IMR-90 (cell line): ENCODE data around the gene SAXO1. TPM values are rescaled to one million over a fixed set of nuclear protein-coding genes. Genes with fewer than 3 reads are reported as not detected.

Source experiments
- ATAC-seq: fragments of 200-7000 bp; cut with Tn5 transposase; 2 replicates; pipeline ENCODE4 v1.9.1; 2020; ENCODE audit warnings: low read depth, mild to moderate bottlenecking, moderate library complexity
- BruUV-seq: library from RNA; stranded (reverse); fragments of 400-500 nt; replicated peaks from 2 replicates; lab custom pipeline; 2021; lab: Mats Ljungman, UMichigan
- CTCF ChIA-PET: fragments of 300-600 bp; formaldehyde crosslinking; extraction: SDS; loops from one replicate; lab custom pipeline; 2021; ENCODE audit warnings: antibody characterized with exemption; lab: Yijun Ruan, JAX
- POLR2A ChIA-PET: fragments of 300-600 bp; sonication (Branson Sonifier 250); formaldehyde crosslinking; loops from one replicate; lab custom pipeline; 2022; ENCODE audit warnings: antibody characterized with exemption; ENCODE audit not compliant: unreplicated experiment; lab: Charles Lee
- DNase-seq: peaks from one replicate; pipeline ENCODE4 v3.0.0; 2013
- H2AFZ ChIP-seq: replicated peaks from 2 replicates; pipeline ENCODE3; 2013; ENCODE audit warnings: low read length, mild to moderate bottlenecking; ENCODE audit not compliant: poor library complexity
- H2AK5ac ChIP-seq: 2 replicates; pipeline ENCODE4 v1.6.1; 2013; ENCODE audit warnings: low read depth, low read length, inconsistent platforms
- H2AK9ac ChIP-seq: replicated peaks from 2 replicates; pipeline ENCODE3; 2013; ENCODE audit warnings: mild to moderate bottlenecking, low read depth, low read length, moderate library complexity; ENCODE audit not compliant: poor library complexity
- H2BK120ac ChIP-seq: 2 replicates; pipeline ENCODE4 v1.6.1; 2013; ENCODE audit warnings: low read depth, low read length, inconsistent platforms
- H2BK15ac ChIP-seq: 3 replicates; pipeline ENCODE4 v1.6.1; 2013; ENCODE audit warnings: low read depth, low read length, inconsistent platforms
- H2BK20ac ChIP-seq: 2 replicates; pipeline ENCODE4 v1.6.1; 2013; ENCODE audit warnings: low read depth, mild to moderate bottlenecking, inconsistent platforms, low read length, moderate library complexity
- H2BK5ac ChIP-seq: 2 replicates; pipeline ENCODE4 v1.6.1; 2013; ENCODE audit warnings: mild to moderate bottlenecking, low read depth, low read length, inconsistent platforms; ENCODE audit not compliant: poor library complexity, severe bottlenecking
- H3K14ac ChIP-seq: replicated peaks from 2 replicates; pipeline ENCODE4 v1.6.1; 2013; ENCODE audit warnings: low read depth, low read length, inconsistent platforms
- H3K18ac ChIP-seq: 2 replicates; pipeline ENCODE4 v1.6.1; 2013; ENCODE audit warnings: low read depth, low read length, control low read depth
- H3K23ac ChIP-seq: 2 replicates; pipeline ENCODE4 v1.6.1; 2013; ENCODE audit warnings: low read depth, low read length, inconsistent platforms
- H3K27ac ChIP-seq: 2 replicates; pipeline ENCODE4 v1.5.1; 2013; ENCODE audit warnings: mild to moderate bottlenecking, control low read depth, low read length; ENCODE audit not compliant: insufficient read depth
- H3K27me3 ChIP-seq: 2 replicates; pipeline ENCODE4 v1.6.1; 2013; ENCODE audit warnings: low read length; ENCODE audit not compliant: control insufficient read depth, insufficient read depth
- H3K36me3 ChIP-seq: 2 replicates; pipeline ENCODE4 v1.6.1; 2013; ENCODE audit warnings: low read length, mixed read lengths; ENCODE audit not compliant: control insufficient read depth, insufficient read depth
- H3K4ac ChIP-seq: 2 replicates; pipeline ENCODE4 v1.6.1; 2013; ENCODE audit warnings: low read depth, low read length, inconsistent platforms
- H3K4me1 ChIP-seq: 2 replicates; pipeline ENCODE4 v1.6.1; 2013; ENCODE audit warnings: low read length, mixed read lengths; ENCODE audit not compliant: control insufficient read depth, insufficient read depth
- H3K4me2 ChIP-seq: 2 replicates; pipeline ENCODE4 v1.6.1; 2013; ENCODE audit warnings: low read depth, mild to moderate bottlenecking, control low read depth, low read length, moderate library complexity
- H3K4me3 ChIP-seq: 2 replicates; pipeline ENCODE4 v1.5.1; 2013; ENCODE audit warnings: low read depth, mild to moderate bottlenecking, control low read depth, low read length, moderate library complexity; ENCODE audit not compliant: insufficient read depth
- H3K56ac ChIP-seq: 2 replicates; pipeline ENCODE4 v1.6.1; 2013; ENCODE audit warnings: low read length, inconsistent platforms; ENCODE audit not compliant: insufficient read depth; ENCODE audit errors: extremely low read depth
- H3K79me1 ChIP-seq, 2 experiments: 2 replicates each; pipeline ENCODE4 v1.6.1; 2013; ENCODE audit warnings: low read length in 2 of 2, inconsistent platforms in 1 of 2, low read depth in 1 of 2
- H3K9ac ChIP-seq: 2 replicates; pipeline ENCODE4 v1.6.1; 2013; ENCODE audit warnings: low read depth, low read length, control low read depth
- H3K9me1 ChIP-seq: 2 replicates; pipeline ENCODE4 v1.6.1; 2013; ENCODE audit warnings: low read length, inconsistent platforms; ENCODE audit not compliant: insufficient read depth
- H3K9me3 ChIP-seq: 2 replicates; pipeline ENCODE4 v1.6.1; 2013; ENCODE audit warnings: low read length; ENCODE audit not compliant: control insufficient read depth, insufficient read depth
- H4K20me1 ChIP-seq: 2 replicates; pipeline ENCODE4 v1.6.1; 2013; ENCODE audit warnings: low read length, inconsistent platforms; ENCODE audit not compliant: insufficient read depth
- H4K5ac ChIP-seq: 2 replicates; pipeline ENCODE4 v1.6.1; 2013; ENCODE audit warnings: mild to moderate bottlenecking, low read depth, low read length, control low read depth
- H4K8ac ChIP-seq, 2 experiments: 2 replicates each; pipeline ENCODE4 v1.6.1; 2013; ENCODE audit warnings: low read depth in 2 of 2, low read length in 2 of 2, control low read depth in 1 of 2, inconsistent platforms in 1 of 2
- H4K91ac ChIP-seq: 2 replicates; pipeline ENCODE4 v1.6.1; 2013; ENCODE audit warnings: low read depth, low read length, inconsistent platforms; ENCODE audit not compliant: insufficient read depth
- BHLHE40 ChIP-seq: fragments of 150-350 bp; IDR thresholded peaks from 2 replicates; pipeline ENCODE4 v1.6.1; 2016; ENCODE audit warnings: mild to moderate bottlenecking, low read depth, low read length
- CTCF ChIP-seq: conservative IDR thresholded peaks from 2 replicates; pipeline ENCODE4 v1.5.1; 2012; ENCODE audit warnings: mild to moderate bottlenecking, low read depth, low read length, improper control_type of control experiment
- MAFK ChIP-seq: IDR thresholded peaks from 2 replicates; pipeline ENCODE4 v1.6.1; 2012; ENCODE audit warnings: low read depth, low read length, improper control_type of control experiment
- MAZ ChIP-seq: IDR thresholded peaks from 2 replicates; pipeline ENCODE4 v1.6.1; 2012; ENCODE audit warnings: low read depth, mild to moderate bottlenecking, low read length, improper control_type of control experiment, moderate library complexity, borderline replicate concordance
- MXI1 ChIP-seq: IDR thresholded peaks from 2 replicates; pipeline ENCODE4 v1.6.1; 2012; ENCODE audit warnings: low read depth, mild to moderate bottlenecking, low read length, moderate library complexity, borderline replicate concordance
- NFE2L2 ChIP-seq: fragments of 150-350 bp; IDR thresholded peaks from 2 replicates; pipeline ENCODE4 v1.6.1; 2016; ENCODE audit warnings: low read depth, mild to moderate bottlenecking, low read length
- POLR2A ChIP-seq: IDR thresholded peaks from 2 replicates; pipeline ENCODE4 v1.6.1; 2012; ENCODE audit warnings: mild to moderate bottlenecking, low read depth, low read length
- RCOR1 ChIP-seq: IDR thresholded peaks from 2 replicates; pipeline ENCODE4 v1.6.1; 2012; ENCODE audit warnings: mild to moderate bottlenecking, low read length, improper control_type of control experiment; ENCODE audit not compliant: insufficient replicate concordance
- SMC3 ChIP-seq: fragments of 150-350 bp; IDR thresholded peaks from 2 replicates; pipeline ENCODE4 v1.6.1; 2016; ENCODE audit warnings: low read depth, mild to moderate bottlenecking, antibody characterized with exemption, low read length, moderate library complexity
- WGBS, 2 experiments: methylation state at CpG; one replicate each; pipeline versions ENCODE4 v1.1.5 to v1.1.7; 2013; ENCODE audit warnings: missing lambda C conversion rate in 2 of 2; ENCODE audit not compliant: insufficient read length in 1 of 2; ENCODE audit errors: extremely low coverage in 2 of 2; 5-methylcytosine and 5-hydroxymethylcytosine counted together
- dilution Hi-C: fragments of 300-500 bp; cut with HindIII; formaldehyde crosslinking; loops from one replicate; pipeline ENCODE4 v1.14.3; 2018; ENCODE audit warnings: low sequenced_read_pairs; ENCODE audit not compliant: unreplicated experiment
- in situ Hi-C: fragments of 300-500 bp; cut with MboI; formaldehyde crosslinking; loops from 3 replicates; pipeline ENCODE4 v1.14.3; 2019; ENCODE audit warnings: low sequenced_read_pairs, inconsistent platforms, mixed read lengths
- intact Hi-C: fragments of 100-400 bp; cut with micrococcal nuclease; formaldehyde crosslinking; loops from 2 replicates; pipeline ENCODE4 v1.10.0; 2022
- polyA plus RNA-seq, 3 experiments: library from polyadenylated mRNA; depleted of rRNA; stranded (reverse); fragments of >200 nt; gene quantifications; 2 replicates each; pipeline ENCODE4 v1.2.3, GENCODE V29; 2012; ENCODE audit warnings: low replicate concordance in 1 of 3
- total RNA-seq: library from RNA; depleted of rRNA; stranded (reverse); fragments of >200 nt; gene quantifications from 2 replicates; pipeline ENCODE4 v1.2.3, GENCODE V29; 2012
- TF ChIP-seq, protein P1 (sequence below): fragments of 150-350 bp; IDR thresholded peaks from 2 replicates; pipeline ENCODE4 v1.6.1; 2016; ENCODE audit warnings: low read depth, mild to moderate bottlenecking, low read length, moderate library complexity, borderline replicate concordance

The SAXO1 gene
- total and polyA plus RNA-seq, 2 of the 4 experiments (the other 2 are of a cell fraction) = not detected

- peak; percentile 68 for ATAC-seq
- DNase-seq = peak; percentile 52
- Histone ChIP-seq H3K9me1 (peaks cover 11% of the 10 kb centered on the region), H4K20me1 (no peaks in the 10 kb centered on the region), H3K9ac (no peak overlapping the region), H2BK15ac (no peak overlapping the region), H3K79me1 (no peaks in the 10 kb centered on the region), H3K4me1 (peaks cover 17% of the 10 kb centered on the region), H2BK20ac (peak overlapping the region; percentile 27; the same call in 1 of the 2 replicates), H2AK9ac (no peak overlapping the region), H4K91ac (no peak overlapping the region), H3K23ac (peak overlapping the region; percentile 14; the same call in 1 of the 2 replicates), H3K4ac (peak overlapping the region; percentile 3; the same call in 1 of the 2 replicates), H3K4me3 (no peak overlapping the region), H3K27ac (peak overlapping the region; percentile 57; the same call in 1 of the 2 replicates), H3K36me3 (no peaks in the 10 kb centered on the region), H4K8ac (0 out of 4 replicates have a peak overlapping the region, but pooled peaks of 1 of the 2 experiments have one; percentile 28), H3K4me2 (peak overlapping the region; percentile 84), H2AK5ac (no peak overlapping the region), H3K18ac (no peak overlapping the region; the same call in 1 of the 2 replicates), H3K9me3 (no peaks in the 10 kb centered on the region), H2BK120ac (peak overlapping the region; percentile 40), H2BK5ac (peak overlapping the region; percentile 22), H2AFZ (peak overlapping the region; percentile 41), H3K27me3 (peaks cover 6% of the 10 kb centered on the region), H3K14ac (0 out of 2 replicates have a peak overlapping the region, but pooled peaks have one; percentile 34), H4K5ac (no peak overlapping the region), H3K56ac (no peak overlapping the region)
- in situ Hi-C loops = no loop called here
- intact Hi-C loops = loop anchor here (5.0 kb wide), 1 partner anchor 468 kb away; no protein-coding TSS in a partner anchor
- WGBS, 2 experiments = no CpG with 5 or more reads among the region's 2 CpGs
- dilution Hi-C loops = no loop called here
- no TSS peak for BruUV-seq
- POLR2A ChIA-PET = no interaction called here
- CTCF ChIA-PET = no interaction called here
- TF ChIP-seq POLR2A (no peak), MAFK (no peak), MXI1 (no peak), BHLHE40 (no peak), NFE2L2 (no peak), CTCF (no peak), RCOR1 (no peak), SMC3 (no peak), MAZ (no peak)
- TF ChIP-seq, protein P1, sequence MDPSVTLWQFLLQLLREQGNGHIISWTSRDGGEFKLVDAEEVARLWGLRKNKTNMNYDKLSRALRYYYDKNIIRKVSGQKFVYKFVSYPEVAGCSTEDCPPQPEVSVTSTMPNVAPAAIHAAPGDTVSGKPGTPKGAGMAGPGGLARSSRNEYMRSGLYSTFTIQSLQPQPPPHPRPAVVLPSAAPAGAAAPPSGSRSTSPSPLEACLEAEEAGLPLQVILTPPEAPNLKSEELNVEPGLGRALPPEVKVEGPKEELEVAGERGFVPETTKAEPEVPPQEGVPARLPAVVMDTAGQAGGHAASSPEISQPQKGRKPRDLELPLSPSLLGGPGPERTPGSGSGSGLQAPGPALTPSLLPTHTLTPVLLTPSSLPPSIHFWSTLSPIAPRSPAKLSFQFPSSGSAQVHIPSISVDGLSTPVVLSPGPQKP = no peak
Observed at GRCh38 chr9:18910435-18910834, 122.6 kb downstream of the SAXO1 start.
